DMS 273 treated with DMSO at 0.1 percent for 48 hours (cell line): ENCODE data around the gene CTLA4.
"Not testable (repeated sequence)": the region's sequence is repeated elsewhere in the genome, so short reads cannot be mapped to it uniquely, and the experiment has no call there.

Experiments used
- DNase-seq: peaks from one replicate; lab custom pipeline; 2025; lab: John Stamatoyannopoulos, UW

Gene CTLA4

DNA sequence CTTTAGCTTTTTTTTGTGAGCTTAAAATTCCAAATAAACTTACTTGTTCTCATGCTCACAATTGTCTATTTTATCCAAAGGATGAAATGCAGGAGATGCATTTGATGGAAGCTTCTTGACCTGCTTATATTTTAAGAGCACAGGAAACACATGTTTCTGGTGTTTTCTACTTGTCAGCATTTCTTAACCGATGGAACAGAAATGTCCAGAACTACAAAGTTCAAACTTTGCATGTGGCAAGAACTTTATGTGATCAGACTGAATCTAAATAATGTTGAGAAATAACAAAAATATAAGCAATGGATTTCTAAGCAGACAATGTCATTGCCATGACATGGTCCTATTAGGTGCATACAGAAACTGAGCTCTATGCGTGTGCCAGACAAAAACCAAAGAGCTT, 9.9 kb upstream of the CTLA4 start:
- DNase-seq = no peak

DNA sequence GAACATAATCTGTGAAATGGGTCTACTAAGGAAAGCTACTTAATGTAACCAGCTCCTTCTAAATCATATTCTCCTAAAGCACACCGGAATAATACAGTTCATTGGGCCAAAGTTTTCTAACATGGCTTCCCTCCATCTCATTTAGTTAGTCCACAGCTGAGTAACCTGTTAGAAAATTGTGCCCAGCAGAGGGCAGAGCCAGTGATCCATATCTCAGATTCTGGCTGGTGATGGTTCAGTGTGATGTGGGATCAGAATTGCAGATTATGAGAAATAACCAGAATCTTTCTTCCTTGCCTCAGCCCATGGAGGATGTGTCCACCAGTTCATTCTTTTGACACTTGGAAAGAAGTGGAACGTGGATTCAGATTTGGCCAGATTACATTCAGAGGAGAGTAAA, 9.4 kb upstream of the CTLA4 start:
- no peak for DNase-seq

DNA sequence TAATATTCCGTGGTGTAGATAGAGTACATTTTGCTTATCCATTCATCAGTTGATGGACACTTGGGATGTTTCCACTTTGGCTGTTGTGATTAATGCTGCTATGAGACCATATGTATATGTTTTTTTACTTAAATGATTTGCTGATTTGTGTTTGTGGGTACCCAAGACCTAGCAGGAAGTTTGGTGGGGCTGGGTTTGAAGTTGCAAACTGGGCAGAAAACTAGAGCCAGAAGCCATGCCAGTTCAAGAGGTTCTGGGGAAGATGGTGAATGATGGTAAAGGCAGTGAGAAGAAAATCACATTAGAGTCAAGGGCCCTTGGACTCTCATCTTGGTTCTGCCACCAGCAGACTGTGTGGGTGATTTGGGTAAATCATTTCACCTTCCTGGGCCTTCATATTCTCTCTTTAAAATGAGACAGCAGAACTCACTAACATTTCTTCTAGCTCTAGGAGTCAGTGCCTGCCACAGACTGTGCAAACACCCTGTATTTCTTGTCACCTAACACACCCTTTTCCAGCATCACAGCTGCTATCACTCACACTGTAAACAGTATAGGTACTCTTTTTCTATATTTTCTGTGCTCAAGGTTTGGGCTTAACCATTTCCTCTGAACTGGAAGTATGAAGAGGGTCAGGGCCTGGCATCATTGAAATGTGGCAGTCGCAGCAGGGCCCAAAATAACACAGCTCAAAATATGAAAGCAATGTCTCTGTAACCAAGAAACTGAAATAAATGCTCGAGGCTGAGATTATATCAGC, 8.4 kb upstream of the CTLA4 start:
- no peak for DNase-seq

GRCh38 chr2:203861197-203861596, 6.4 kb upstream of the CTLA4 start:
- DNase-seq = no peak

- no peak for DNase-seq
These were observed 6.0 kb upstream of the CTLA4 start for GRCh38 chr2:203861607-203862006.

DNA sequence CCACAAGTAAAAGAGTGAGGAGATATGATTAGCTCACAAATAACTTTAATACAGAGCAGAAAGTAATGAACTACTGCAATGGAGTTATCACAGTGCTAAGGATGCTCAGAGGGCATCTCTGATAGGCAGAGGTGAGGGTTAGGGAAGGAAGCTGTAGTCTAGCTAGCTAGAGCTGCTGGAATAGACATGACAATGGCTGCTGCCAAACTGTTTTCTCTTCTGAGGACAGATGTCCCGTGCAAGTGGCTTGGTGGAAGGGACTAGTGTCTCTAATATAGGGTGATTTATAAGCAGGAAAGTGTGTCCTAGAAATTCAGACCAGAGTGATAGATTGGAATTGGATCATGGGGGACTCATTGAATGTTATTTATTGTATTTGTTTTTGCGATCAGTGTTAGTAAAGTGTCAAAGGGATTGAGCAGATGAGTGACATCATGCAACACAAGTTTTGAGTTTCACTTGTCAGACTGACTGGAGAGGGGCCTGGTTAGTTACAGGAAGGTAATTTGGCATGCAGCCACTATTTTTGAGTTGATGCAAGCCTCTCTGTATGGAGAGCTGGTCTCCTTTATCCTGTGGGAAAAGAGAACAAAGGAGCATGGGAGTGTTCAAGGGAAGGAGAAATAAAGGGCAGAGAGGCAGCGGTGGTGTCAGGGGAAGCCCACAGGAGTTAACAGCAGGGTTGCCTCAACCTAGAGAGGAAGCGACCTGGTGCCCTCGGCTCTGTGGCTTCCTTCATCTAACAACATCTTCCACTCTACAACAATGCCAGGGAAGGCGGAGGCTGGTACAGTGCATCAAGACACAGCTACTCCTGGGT, 1.9 kb downstream of the CTLA4 start:
- no peak for DNase-seq

DNA sequence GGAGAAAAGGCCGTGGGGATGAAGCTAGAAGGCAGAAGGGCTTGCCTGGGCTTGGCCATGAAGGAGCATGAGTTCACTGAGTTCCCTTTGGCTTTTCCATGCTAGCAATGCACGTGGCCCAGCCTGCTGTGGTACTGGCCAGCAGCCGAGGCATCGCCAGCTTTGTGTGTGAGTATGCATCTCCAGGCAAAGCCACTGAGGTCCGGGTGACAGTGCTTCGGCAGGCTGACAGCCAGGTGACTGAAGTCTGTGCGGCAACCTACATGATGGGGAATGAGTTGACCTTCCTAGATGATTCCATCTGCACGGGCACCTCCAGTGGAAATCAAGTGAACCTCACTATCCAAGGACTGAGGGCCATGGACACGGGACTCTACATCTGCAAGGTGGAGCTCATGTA, 2.9 kb downstream of the CTLA4 start:
- DNase-seq = no peak

- no peak for DNase-seq
These were observed 3.4 kb downstream of the CTLA4 start for GRCh38 chr2:203870941-203871340.

GRCh38 chr2:203871371-203871983, 3.9 kb downstream of the CTLA4 start:
- no peak for DNase-seq

DNA sequence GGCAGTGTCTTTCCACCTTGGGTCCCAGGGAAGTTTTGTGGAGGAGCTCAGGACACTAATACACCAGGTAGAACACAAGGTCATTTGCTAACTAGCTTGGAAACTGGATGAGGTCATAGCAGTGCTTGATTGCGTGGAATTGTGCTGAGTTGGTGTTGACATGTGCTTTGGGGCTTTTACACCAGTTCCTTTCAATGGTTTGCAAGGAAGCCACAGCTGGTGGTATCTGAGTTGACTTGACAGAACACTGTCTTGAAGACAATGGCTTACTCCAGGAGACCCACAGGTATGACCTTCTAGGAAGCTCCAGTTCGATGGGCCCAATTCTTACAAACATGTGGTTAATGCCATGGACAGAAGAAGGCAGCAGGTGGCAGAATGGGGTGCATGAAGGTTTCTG, 5.9 kb downstream of the CTLA4 start:
- DNase-seq = no peak

GRCh38 chr2:203873921-203874631, 6.5 kb downstream of the CTLA4 start:
- DNase-seq = no peak

- DNase-seq = no peak
These were observed 7.9 kb downstream of the CTLA4 start for GRCh38 chr2:203875471-203875870.

GRCh38 chr2:203876328-203876727, 8.8 kb downstream of the CTLA4 start:
- no peak for DNase-seq

- no peak for DNase-seq
These were observed 10.5 kb downstream of the CTLA4 start for GRCh38 chr2:203878063-203878462.

GRCh38 chr2:203880557-203881125, 13.1 kb downstream of the CTLA4 start:
- no peak for DNase-seq

DNA sequence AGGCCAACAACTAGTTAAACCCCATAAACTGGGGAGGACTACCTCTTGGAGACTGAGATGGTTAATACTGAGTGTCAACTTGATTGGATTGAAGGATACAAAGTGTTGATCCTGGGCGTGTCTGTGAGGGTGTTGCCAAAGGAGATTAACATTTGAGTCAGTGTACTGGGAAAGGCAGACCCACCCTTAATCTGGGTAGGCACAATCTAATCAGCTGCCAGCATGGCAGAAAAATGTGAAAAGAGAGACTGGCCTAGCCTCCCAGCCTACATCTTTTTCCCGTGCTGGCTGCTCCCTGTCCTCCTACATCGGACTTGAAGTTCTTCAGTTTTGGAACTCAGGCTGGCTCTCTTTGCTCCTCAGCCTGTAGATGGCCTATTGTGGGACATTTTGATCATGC, 13.6 kb downstream of the CTLA4 start:
- DNase-seq = not testable (repeated sequence)

- DNase-seq = no peak
These were observed 15.0 kb downstream of the CTLA4 start for GRCh38 chr2:203882551-203882950.

DNA sequence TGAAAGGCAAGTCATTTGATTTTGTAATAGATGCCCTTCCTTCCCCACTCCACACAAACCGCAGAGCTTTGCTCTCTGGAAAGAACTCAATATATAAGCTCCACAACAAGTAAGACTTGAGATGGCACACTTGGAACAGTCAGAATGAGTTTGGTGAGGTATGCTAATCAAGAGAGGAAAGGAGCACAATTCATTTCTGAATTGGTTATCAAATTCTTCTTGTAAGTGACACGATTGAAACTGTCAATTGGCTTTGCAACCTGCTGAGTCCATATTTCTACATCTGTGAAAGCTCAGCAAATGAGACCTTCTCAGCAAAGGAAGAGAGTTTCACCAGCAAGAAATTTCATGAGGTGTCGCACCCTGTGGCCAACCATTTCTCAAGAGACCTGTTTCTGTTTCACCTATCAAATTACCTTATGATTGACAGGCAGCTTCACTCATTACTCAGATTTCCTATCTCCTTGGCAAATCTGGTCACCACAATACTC, 19.1 kb downstream of the CTLA4 start:
- no peak for DNase-seq

GRCh38 chr2:203887677-203888076, 20.1 kb downstream of the CTLA4 start:
- no peak for DNase-seq

- no peak for DNase-seq
These were observed 22.0 kb downstream of the CTLA4 start for GRCh38 chr2:203889542-203889941.

DNA sequence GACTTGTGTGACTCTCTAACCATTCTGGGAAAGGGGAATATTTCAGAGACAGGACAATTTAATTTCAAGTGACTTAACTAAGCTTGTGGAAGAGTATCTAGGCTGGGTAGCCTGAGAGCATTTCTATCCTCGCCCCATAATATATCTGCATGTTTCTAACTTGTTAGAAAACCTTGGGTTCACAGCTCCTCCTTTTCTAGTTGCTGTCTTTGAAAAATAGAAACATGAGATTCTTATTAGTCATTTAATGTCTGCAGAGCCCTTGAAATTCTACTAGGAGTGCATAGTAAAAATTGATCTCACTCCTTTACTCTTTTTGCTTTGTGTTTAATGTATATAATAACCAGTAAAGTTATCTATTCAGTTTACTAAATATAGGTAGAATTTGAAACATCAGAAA, 22.4 kb downstream of the CTLA4 start:
- no peak for DNase-seq

GRCh38 chr2:203890733-203891132, 23.2 kb downstream of the CTLA4 start:
- no peak for DNase-seq
